GM18870 (cell line): Measurements from ENCODE around the gene ACER2.

Experiments used
- ATAC-seq: cut with Tn5 transposase; IDR thresholded peaks from one replicate; pipeline ENCODE4 v1.9.1; 2021; ENCODE audit warnings: moderate library complexity; ENCODE audit not compliant: unreplicated experiment

ACER2 gene

GRCh38 chr9:19481971-19482404 lies 73.2 kb downstream of the ACER2 start:
- no peak for ATAC-seq

DNA sequence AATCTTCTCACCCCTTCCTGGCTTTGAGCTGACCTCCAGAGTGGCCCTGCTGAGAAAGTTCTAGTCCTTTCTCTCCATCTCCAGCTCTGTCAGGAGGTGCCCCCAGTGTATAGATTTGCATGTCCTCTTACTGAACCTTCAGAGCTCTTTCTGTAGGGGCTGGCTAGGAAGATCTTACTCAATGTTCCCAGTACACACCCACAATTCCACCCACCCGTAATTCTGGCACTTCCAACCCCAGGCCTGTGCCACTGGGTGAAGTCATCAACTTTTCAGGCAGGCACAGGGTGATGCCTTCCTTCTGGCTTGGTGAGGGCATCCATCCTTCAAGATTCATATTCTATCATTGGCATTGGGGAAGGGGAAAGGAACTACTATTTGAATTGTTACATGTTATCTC lies 75.9 kb downstream of the ACER2 start:
- ATAC-seq: no peak

- no peak for ATAC-seq
These were observed 76.4 kb downstream of the ACER2 start for GRCh38 chr9:19485193-19485592.

GRCh38 chr9:19486803-19487202 lies 78.0 kb downstream of the ACER2 start:
- no peak for ATAC-seq

DNA sequence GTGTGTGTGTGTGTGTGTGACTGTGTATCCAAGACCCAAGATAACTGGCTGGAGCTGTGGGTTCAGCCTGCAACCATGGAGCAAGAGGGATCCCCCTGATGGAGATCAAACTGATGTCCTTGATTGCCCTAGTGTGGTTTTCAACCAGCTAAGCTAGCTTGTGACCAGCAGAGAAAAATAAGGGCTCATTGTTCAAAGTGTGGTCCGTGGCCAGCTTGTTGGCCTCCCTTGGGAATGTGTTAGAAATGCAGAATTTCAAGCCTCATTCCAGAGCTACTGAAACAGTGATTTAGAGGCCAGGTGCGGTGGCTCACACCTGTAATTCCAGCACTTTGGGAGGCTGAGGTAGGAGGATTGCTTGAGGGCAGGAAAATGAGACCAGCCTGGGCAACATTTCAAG lies 79.9 kb downstream of the ACER2 start:
- no peak for ATAC-seq

DNA sequence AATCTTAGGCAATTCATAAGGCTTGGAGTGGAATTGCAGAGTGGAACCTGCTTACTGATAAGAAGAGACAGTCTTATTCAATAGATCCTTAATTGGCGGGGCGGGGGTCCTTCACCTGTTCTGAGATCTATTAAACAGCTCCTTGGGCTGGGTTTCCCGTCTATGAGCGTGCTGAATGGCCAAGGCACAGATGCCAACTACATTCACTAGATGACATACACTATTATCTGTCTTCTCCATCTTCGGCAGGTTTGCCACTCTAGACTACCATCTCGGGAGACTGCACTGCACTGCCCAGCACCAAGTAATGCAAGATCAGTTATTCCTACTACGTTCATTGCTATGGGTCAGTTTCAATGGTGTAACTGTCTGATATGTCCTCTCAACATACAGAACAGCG lies 81.5 kb downstream of the ACER2 start:
- ATAC-seq: no peak

DNA sequence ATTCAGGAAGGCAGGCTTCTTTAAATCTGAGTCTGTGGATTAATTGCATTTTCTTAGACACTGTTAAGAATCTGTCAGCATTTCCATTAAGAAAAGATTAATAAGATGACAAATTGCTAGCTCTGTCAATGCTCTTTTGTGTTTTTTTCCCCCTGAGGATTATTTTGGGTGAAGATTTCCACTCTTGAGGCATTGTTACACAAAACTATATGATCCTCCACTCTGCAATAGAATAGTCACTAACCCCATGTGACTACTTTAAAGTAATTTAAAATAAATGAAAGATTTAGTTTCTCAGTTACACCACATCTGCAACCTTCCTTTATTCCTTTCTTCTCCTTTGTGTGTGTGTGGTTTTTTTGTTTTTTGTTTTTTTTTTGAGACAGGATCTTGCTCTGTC lies 82.0 kb downstream of the ACER2 start:
- ATAC-seq: no peak

DNA sequence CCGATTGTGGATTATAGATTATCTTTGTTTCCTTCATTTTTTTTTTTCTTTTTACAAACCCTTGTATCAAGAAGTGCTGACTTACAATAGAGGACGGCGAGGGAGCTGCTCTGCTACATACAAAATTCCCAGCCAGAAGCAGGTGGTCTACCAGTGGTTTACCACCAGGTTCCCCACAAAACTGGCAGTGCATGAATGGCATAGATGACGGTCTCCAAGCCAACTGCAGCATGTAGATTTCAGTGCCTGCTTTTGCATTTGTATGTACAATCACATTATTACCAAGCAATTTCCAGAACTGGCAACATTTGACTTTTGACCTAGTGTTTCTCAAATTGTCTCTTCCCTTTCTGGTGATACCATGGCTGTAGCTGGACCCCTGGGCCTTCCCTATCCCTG lies 84.0 kb downstream of the ACER2 start:
- ATAC-seq: no peak

- peak; percentile 65 for ATAC-seq
These were observed 84.5 kb downstream of the ACER2 start for GRCh38 chr9:19493174-19493811.

GRCh38 chr9:19493876-19494275 lies 85.1 kb downstream of the ACER2 start:
- ATAC-seq: no peak

DNA sequence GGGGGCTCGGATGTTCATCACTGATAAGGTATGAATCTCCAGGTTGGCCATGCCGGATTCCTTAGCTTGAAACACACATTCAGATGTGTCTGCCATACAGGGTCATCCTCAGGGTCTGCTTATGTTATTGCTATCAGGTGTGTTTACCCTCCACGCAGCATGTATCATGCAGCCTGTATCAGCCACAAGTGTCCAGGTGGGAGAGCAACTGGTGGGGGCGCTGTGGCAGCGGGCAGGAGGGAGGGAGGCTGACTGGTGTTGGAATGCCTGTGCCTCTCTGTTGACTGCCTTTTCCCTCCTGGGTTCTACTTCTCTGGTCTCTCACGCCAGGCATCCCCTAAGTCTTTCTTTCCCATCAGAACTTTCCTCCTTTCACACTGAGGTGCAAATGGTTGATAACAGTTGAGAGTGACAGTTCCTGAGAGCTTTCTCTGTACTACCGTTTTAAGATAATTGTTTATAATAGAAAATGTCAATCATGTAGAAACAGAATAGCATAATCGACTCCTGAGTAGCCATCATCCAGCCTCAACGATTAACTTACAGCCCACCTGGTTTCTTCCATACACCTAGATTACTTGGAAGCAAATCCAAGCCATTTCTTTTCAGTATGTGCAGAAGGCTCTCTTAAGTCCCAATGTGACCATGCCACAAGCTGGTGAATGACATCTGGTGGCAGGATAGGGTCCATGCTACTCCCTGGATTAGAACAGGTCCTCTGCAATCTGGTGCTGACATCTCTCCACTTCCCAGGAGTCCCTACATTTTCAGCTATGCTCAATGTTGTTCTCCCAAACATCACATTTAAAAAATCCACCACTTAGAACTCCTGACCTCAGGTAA lies 86.6 kb downstream of the ACER2 start:
- ATAC-seq: no peak

DNA sequence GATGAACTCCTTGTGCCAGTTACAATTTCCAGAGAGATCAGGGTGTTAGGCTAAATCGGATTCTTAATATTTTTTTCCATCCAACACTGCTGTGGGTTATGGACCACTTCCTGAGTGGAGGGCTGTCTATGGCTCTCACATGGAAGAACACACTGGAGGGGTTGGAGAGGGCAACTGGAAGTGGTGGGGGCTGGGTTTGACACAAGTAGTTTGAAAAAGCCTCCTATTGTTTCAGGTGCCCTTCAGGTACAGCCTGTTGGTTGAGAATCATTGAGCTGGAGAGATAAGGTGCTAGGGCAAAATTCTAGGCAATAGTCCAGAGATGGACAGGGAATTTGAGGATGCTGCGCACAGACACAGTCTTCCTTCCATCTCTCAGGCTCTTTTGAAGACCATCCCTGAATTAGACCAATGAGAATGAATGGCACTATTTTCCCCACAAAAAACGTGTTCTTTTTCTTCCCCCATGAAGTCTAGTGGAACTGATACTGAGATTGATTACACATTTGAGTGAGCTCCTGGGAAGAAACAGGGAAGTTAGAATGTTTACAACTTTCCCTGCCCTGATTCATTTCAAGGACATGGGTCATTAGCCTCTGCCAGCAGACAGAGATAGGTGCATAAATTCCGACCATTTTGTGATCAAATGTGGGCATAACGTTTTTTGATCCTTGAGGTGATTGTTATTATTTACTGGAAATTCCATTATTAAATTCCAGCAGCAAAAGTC lies 87.7 kb downstream of the ACER2 start:
- ATAC-seq: no peak

GRCh38 chr9:19497276-19497675 lies 88.5 kb downstream of the ACER2 start:
- ATAC-seq: no peak

DNA sequence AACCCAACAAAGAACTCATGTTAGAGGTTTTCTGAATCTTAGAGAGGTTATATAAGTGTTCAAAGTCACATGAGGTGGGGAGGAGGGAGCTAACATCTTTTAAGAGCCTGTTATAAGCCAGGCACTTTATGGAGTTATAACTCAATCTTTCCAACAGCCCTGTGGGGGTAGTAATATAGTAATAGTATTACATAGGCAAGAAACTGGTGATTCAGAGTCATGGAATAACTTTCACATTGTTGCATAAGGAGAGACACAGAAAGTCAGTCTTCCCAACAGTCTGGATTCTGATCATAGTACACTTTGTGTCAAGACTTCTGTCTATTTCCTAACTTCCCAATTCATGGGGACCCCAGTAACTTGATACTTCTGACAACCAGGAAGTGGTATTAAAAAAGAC lies 89.2 kb downstream of the ACER2 start:
- no peak for ATAC-seq
